Measurements from ENCODE around the gene NHEJ1. TPM values are rescaled to one million over a fixed set of nuclear protein-coding genes. Genes with fewer than 3 reads are reported as not detected.

The NHEJ1 gene
- polyA plus RNA-seq, 1 donor (not counting 4 experiments of a cell fraction or from before 2014, with no cell fraction given): 13.1 TPM

DNA sequence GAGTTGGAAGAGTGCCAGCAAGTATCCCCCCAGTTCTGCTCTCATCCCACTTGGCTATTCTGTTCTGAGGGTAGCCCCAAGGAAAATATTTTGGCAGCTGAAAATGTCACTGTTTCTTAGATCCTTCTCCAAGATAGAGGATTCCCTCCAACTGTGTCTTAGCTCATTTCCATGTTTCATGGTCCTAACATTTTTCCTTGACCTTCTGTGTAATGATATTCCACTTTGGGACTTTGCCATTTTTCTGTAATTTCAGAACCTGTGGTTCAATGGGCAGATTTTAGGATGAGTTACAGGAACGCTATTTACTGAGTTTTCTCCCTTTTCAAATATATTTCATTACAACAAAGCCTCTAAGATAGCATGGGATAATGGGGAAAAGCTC is 34.7 kb downstream of the NHEJ1 start:
- FAIRE-seq: no peak
- no peaks in the 10 kb centered on the region for H3K9me3 ChIP-seq (ENCODE audit: control insufficient read depth, low read depth, low read length)
- H3K9me1 ChIP-seq (ENCODE audit: control insufficient read depth, extremely low read depth, insufficient read depth, low read length): peaks cover 2% of the 10 kb centered on the region
- dilution Hi-C loops (cut with MboI; ENCODE audit: extremely low pct_ligation_motif_present, low sequenced_read_pairs): no loop called here
- DNase-seq (ENCODE audit: low read depth, low spot score): no peak
- peaks cover 3% of the 10 kb centered on the region for H3K4me1 ChIP-seq (ENCODE audit: control insufficient read depth, extremely low read depth, insufficient read depth, low read length)
- H3K27me3 ChIP-seq (ENCODE audit: control insufficient read depth, extremely low read depth, insufficient read depth, low read length): no peaks in the 10 kb centered on the region
- H2AFZ ChIP-seq (ENCODE audit: control insufficient read depth, low read length): no peak overlapping the region
- no peak overlapping the region for H3K4me2 ChIP-seq (ENCODE audit: control insufficient read depth, extremely low read depth, insufficient read depth, low read depth, low read length)
- H3K27ac ChIP-seq (ENCODE audit: control insufficient read depth, insufficient read depth, low read length): no peak overlapping the region
- H3K36me3 ChIP-seq (ENCODE audit: control insufficient read depth in 2 of 2, extremely low read depth in 1 of 2, insufficient read depth in 2 of 2, low read length in 2 of 2): peaks cover 0 to 1% of the 10 kb centered on the region in 2 experiments
- no peak for TF ChIP-seq EZH2 (IDR thresholded peaks at IDR 0.05; ENCODE audit: low read length)
- TF ChIP-seq, protein P1, sequence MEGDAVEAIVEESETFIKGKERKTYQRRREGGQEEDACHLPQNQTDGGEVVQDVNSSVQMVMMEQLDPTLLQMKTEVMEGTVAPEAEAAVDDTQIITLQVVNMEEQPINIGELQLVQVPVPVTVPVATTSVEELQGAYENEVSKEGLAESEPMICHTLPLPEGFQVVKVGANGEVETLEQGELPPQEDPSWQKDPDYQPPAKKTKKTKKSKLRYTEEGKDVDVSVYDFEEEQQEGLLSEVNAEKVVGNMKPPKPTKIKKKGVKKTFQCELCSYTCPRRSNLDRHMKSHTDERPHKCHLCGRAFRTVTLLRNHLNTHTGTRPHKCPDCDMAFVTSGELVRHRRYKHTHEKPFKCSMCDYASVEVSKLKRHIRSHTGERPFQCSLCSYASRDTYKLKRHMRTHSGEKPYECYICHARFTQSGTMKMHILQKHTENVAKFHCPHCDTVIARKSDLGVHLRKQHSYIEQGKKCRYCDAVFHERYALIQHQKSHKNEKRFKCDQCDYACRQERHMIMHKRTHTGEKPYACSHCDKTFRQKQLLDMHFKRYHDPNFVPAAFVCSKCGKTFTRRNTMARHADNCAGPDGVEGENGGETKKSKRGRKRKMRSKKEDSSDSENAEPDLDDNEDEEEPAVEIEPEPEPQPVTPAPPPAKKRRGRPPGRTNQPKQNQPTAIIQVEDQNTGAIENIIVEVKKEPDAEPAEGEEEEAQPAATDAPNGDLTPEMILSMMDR (optimal IDR thresholded peaks at IDR 0.05 in 1 of 3, IDR thresholded peaks at IDR 0.05 in 1 of 3, conservative IDR thresholded peaks at IDR 0.05 in 1 of 3; ENCODE audit: extremely low read depth in 1 of 3, insufficient read depth in 2 of 3, low read length in 3 of 3): no peak
- no peak overlapping the region for H3K9ac ChIP-seq (ENCODE audit: control insufficient read depth, extremely low read depth, insufficient read depth, low read length)
- no peaks in the 10 kb centered on the region for H4K20me1 ChIP-seq (ENCODE audit: control insufficient read depth, extremely low read depth, insufficient read depth, low read length)
- H3K4me3 ChIP-seq (ENCODE audit: control insufficient read depth in 2 of 3, extremely low read depth in 1 of 3, insufficient read depth in 2 of 3, low read depth in 1 of 3, low read length in 3 of 3): no peak overlapping the region
- H3K79me2 ChIP-seq (ENCODE audit: control insufficient read depth, insufficient read depth, low read length): no peaks in the 10 kb centered on the region

DNA sequence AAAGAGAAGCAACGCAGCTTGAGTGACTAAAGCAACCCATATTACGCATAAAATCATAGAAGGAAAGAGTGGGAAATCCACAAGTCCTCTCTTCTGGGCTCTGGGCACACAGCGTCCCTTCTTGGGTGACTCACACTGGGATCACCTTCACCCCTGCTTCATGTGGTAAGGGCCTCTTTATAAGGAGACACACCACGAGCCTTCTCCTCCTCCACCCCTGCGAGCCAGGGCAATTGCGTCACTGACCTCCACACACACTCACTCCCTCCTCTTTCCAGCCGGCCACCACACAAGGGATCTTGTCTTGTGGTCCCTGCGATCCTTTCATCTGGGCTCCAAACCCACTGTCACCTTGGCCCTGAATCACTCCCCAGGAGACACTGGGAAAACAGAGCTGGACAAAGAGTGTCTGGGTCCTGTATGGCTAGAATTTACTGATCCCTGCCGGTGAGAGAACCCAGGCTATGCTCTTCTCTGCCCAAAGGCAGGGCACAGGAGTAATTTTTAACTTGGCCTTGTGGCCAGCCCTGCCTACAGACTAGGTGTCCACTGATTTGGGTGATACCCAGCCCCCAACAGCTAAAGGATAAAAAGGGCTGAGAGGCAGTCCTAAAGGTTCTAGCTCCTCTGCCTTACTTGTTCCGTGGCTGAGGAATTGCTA is 35.3 kb downstream of the NHEJ1 start:
- no peak overlapping the region for H3K27ac ChIP-seq (ENCODE audit: control insufficient read depth, insufficient read depth, low read length)
- dilution Hi-C loops (cut with MboI; ENCODE audit: extremely low pct_ligation_motif_present, low sequenced_read_pairs): no loop called here
- no peak for FAIRE-seq

More for the DNA sequence above, 35.3 kb downstream of the NHEJ1 start:
- Histone ChIP-seq H3K36me3 (ENCODE audit: control insufficient read depth in 2 of 2, extremely low read depth in 1 of 2, insufficient read depth in 2 of 2, low read length in 2 of 2) (peaks cover 0 to 1% of the 10 kb centered on the region in 2 experiments), H3K4me1 (ENCODE audit: control insufficient read depth, extremely low read depth, insufficient read depth, low read length) (peaks cover 3% of the 10 kb centered on the region), H4K20me1 (ENCODE audit: control insufficient read depth, extremely low read depth, insufficient read depth, low read length) (no peaks in the 10 kb centered on the region), H3K9me3 (ENCODE audit: control insufficient read depth, low read depth, low read length) (no peaks in the 10 kb centered on the region), H2AFZ (ENCODE audit: control insufficient read depth, low read length) (no peak overlapping the region), H3K27me3 (ENCODE audit: control insufficient read depth, extremely low read depth, insufficient read depth, low read length) (no peaks in the 10 kb centered on the region), H3K4me3 (ENCODE audit: control insufficient read depth in 2 of 3, extremely low read depth in 1 of 3, insufficient read depth in 2 of 3, low read depth in 1 of 3, low read length in 3 of 3) (no peak overlapping the region), H3K79me2 (ENCODE audit: control insufficient read depth, insufficient read depth, low read length) (no peaks in the 10 kb centered on the region), H3K4me2 (ENCODE audit: control insufficient read depth, extremely low read depth, insufficient read depth, low read depth, low read length) (no peak overlapping the region), H3K9ac (ENCODE audit: control insufficient read depth, extremely low read depth, insufficient read depth, low read length) (no peak overlapping the region), H3K9me1 (ENCODE audit: control insufficient read depth, extremely low read depth, insufficient read depth, low read length) (peaks cover 2% of the 10 kb centered on the region)
- DNase-seq (ENCODE audit: low read depth, low spot score): no peak
- TF ChIP-seq, protein P1 (optimal IDR thresholded peaks at IDR 0.05 in 1 of 3, IDR thresholded peaks at IDR 0.05 in 1 of 3, conservative IDR thresholded peaks at IDR 0.05 in 1 of 3; ENCODE audit: extremely low read depth in 1 of 3, insufficient read depth in 2 of 3, low read length in 3 of 3): no peak
- TF ChIP-seq EZH2 (IDR thresholded peaks at IDR 0.05; ENCODE audit: low read length): no peak
